Measurements from ENCODE around the gene BDH1. TPM values are rescaled to one million over a fixed set of nuclear protein-coding genes. Genes with fewer than 3 reads are reported as not detected.
A peak's percentile ranks its signal among the peaks of the same experiment; 100 is the strongest.

Gene BDH1
- total RNA-seq, 4 donors from 2014 or later = 127 to 258 (median 197) TPM

- intact Hi-C loops (cut with DNase I; ENCODE audit: low total_unique reads) = no loop called here
- in situ Hi-C loops (cut with MboI; ENCODE audit: low pct_ligation_motif_present in 1 of 4, low pct_unique_long_range_greater_than_20kb in 1 of 4, low sequenced_read_pairs in 3 of 4) = loop anchor here in 3 of 4 donors (5.0 to 25.0 kb wide), 3 partner anchors 239 to 246 kb away; no protein-coding TSS in a partner anchor
- DNase-seq = no peak
- Histone ChIP-seq H3K9me3 (no peaks in the 10 kb centered on the region), H3K27me3 (no peaks in the 10 kb centered on the region), H3K4me3 (no peak overlapping the region), H3K4me1 (peaks cover 9 to 60% (median 45%) of the 10 kb centered on the region in 4 donors), H3K27ac (peak overlapping the region; percentile 71 to 83 (median 81)), H3K36me3 (no peaks in the 10 kb centered on the region)
- no peak for TF ChIP-seq POLR2AphosphoS5 (IDR thresholded peaks at IDR 0.05)
- TF ChIP-seq EP300 (IDR thresholded peaks at IDR 0.05; ENCODE audit: low read depth) = no peak
- TF ChIP-seq POLR2A (IDR thresholded peaks at IDR 0.05) = no peak
- no peak for TF ChIP-seq CTCF (IDR thresholded peaks at IDR 0.05)
These were observed 55.0 kb downstream of the BDH1 start for GRCh38 chr3:197500812-197501211.

- TF ChIP-seq CTCF (IDR thresholded peaks at IDR 0.05) = no peak
- Histone ChIP-seq H3K9me3 (no peaks in the 10 kb centered on the region), H3K4me1 (peaks cover 9 to 59% (median 49%) of the 10 kb centered on the region in 4 donors), H3K36me3 (no peaks in the 10 kb centered on the region), H3K27me3 (no peaks in the 10 kb centered on the region), H3K4me3 (no peak overlapping the region), H3K27ac (peak overlapping the region; percentile 71 to 83 (median 81))
- peak; percentile 75 for DNase-seq
- in situ Hi-C loops (cut with MboI; ENCODE audit: low pct_ligation_motif_present in 1 of 4, low pct_unique_long_range_greater_than_20kb in 1 of 4, low sequenced_read_pairs in 3 of 4) = no loop called here
- 32 to 49% methylated on average over 3 to 8 of the region's 8 CpGs for WGBS, 2 donors (ENCODE audit: low coverage in 1 of 2)
- intact Hi-C loops (cut with DNase I; ENCODE audit: low total_unique reads) = no loop called here
These were observed 56.3 kb downstream of the BDH1 start for GRCh38 chr3:197499427-197499826.

GRCh38 chr3:197498499-197499241 is 57.1 kb downstream of the BDH1 start:
- WGBS, 2 donors (ENCODE audit: low coverage in 1 of 2) = 96% methylated on average over 53 of the region's 60 CpGs; no CpG with 5 or more reads in 1 of the 2 donors
- peak overlapping the region; percentile 71 to 83 (median 81) for H3K27ac ChIP-seq
- no peaks in the 10 kb centered on the region for H3K9me3 ChIP-seq
- no peak overlapping the region for H3K4me3 ChIP-seq
- no peaks in the 10 kb centered on the region for H3K27me3 ChIP-seq
- TF ChIP-seq POLR2A (IDR thresholded peaks at IDR 0.05) = no peak
- no peak for TF ChIP-seq CTCF (IDR thresholded peaks at IDR 0.05)
- TF ChIP-seq EP300 (IDR thresholded peaks at IDR 0.05; ENCODE audit: low read depth) = no peak
- TF ChIP-seq POLR2AphosphoS5 (IDR thresholded peaks at IDR 0.05) = no peak
- in situ Hi-C loops (cut with MboI; ENCODE audit: low pct_ligation_motif_present in 1 of 4, low pct_unique_long_range_greater_than_20kb in 1 of 4, low sequenced_read_pairs in 3 of 4) (no loop called here), intact Hi-C loops (cut with DNase I; ENCODE audit: low total_unique reads) (no loop called here)
- H3K36me3 ChIP-seq = no peaks in the 10 kb centered on the region
- DNase-seq = no peak
- H3K4me1 ChIP-seq = peaks cover 13 to 59% (median 43%) of the 10 kb centered on the region in 4 donors

GRCh38 chr3:197496746-197497125 is 59.0 kb downstream of the BDH1 start:
- WGBS, 2 donors (ENCODE audit: low coverage in 1 of 2) = 86 to 100% methylated on average over 1 of the region's 1 CpG
- no peak overlapping the region for H3K27ac ChIP-seq
- peaks cover 5 to 40% (median 29%) of the 10 kb centered on the region in 4 donors for H3K4me1 ChIP-seq
- no peaks in the 10 kb centered on the region for H3K36me3 ChIP-seq
- in situ Hi-C loops (cut with MboI; ENCODE audit: low pct_ligation_motif_present in 1 of 4, low pct_unique_long_range_greater_than_20kb in 1 of 4, low sequenced_read_pairs in 3 of 4) = no loop called here
- intact Hi-C loops (cut with DNase I; ENCODE audit: low total_unique reads) = no loop called here
- no peak for DNase-seq
- H3K4me3 ChIP-seq = no peak overlapping the region
- H3K9me3 ChIP-seq = no peaks in the 10 kb centered on the region
- TF ChIP-seq POLR2A (IDR thresholded peaks at IDR 0.05) (no peak), EP300 (IDR thresholded peaks at IDR 0.05; ENCODE audit: low read depth) (no peak), CTCF (IDR thresholded peaks at IDR 0.05) (no peak), POLR2AphosphoS5 (IDR thresholded peaks at IDR 0.05) (no peak)
- H3K27me3 ChIP-seq = no peaks in the 10 kb centered on the region
